NCI-H446 treated with DMSO at 0.1 percent for 48 hours (cell line): Measurements from ENCODE around the gene PCBD2.
"Not testable (repeated sequence)": the region's sequence is repeated elsewhere in the genome, so short reads cannot be mapped to it uniquely, and the experiment has no call there.

Experiments
- DNase-seq: peaks from one replicate; lab custom pipeline; 2025; lab: John Stamatoyannopoulos, UW

The PCBD2 gene

GRCh38 chr5:134904610-134905245 lies at the start of gene PCBD2:
PCBD2 (plus strand) TSS chr5:134905131; CDS start chr5:134905140, 9 bp downstream.
- peak; percentile 74 for DNase-seq

GRCh38 chr5:134856465-134856864 lies 48.5 kb upstream of the PCBD2 start:
- DNase-seq, result not testable (repeated sequence)

GRCh38 chr5:134857401-134857800 lies 47.5 kb upstream of the PCBD2 start:
- DNase-seq, result no peak

- DNase-seq, result no peak
Measured at GRCh38 chr5:134864707-134865106, 40.2 kb upstream of the PCBD2 start.

- DNase-seq, result no peak
Measured at GRCh38 chr5:134873494-134873893, 31.4 kb upstream of the PCBD2 start.

- peak; percentile 66 for DNase-seq
Measured at GRCh38 chr5:134873987-134874830, 30.7 kb upstream of the PCBD2 start, which contains the start of gene TXNDC15. TXNDC15 (plus strand) TSS chr5:134874371; CDS start chr5:134874428, 57 bp downstream.

- DNase-seq, result peak; percentile 42
Measured at GRCh38 chr5:134874831-134875655, 29.9 kb upstream of the PCBD2 start.

GRCh38 chr5:134877159-134877558 lies 27.8 kb upstream of the PCBD2 start:
- no peak for DNase-seq

- no peak for DNase-seq
Measured at GRCh38 chr5:134878403-134878802, 26.5 kb upstream of the PCBD2 start.

- DNase-seq, result no peak
Measured at GRCh38 chr5:134879456-134879855, 25.5 kb upstream of the PCBD2 start.

- DNase-seq, result not testable (repeated sequence)
Measured at GRCh38 chr5:134880937-134881336, 24.0 kb upstream of the PCBD2 start.

- DNase-seq, result not testable (repeated sequence)
Measured at GRCh38 chr5:134881711-134882110, 23.2 kb upstream of the PCBD2 start.

GRCh38 chr5:134887593-134888159 lies 17.3 kb upstream of the PCBD2 start:
- DNase-seq, result no peak

GRCh38 chr5:134889335-134889734 lies 15.6 kb upstream of the PCBD2 start:
- DNase-seq, result no peak

GRCh38 chr5:134891473-134891872 lies 13.5 kb upstream of the PCBD2 start:
- no peak for DNase-seq

GRCh38 chr5:134892282-134892681 lies 12.6 kb upstream of the PCBD2 start:
- DNase-seq, result no peak

- DNase-seq, result no peak
Measured at GRCh38 chr5:134892926-134893325, 12.0 kb upstream of the PCBD2 start.

GRCh38 chr5:134893748-134894505 lies 11.0 kb upstream of the PCBD2 start:
- DNase-seq, result no peak

- no peak for DNase-seq
Measured at GRCh38 chr5:134902071-134902801, 2.7 kb upstream of the PCBD2 start.

GRCh38 chr5:134905246-134905996 lies 490 bp downstream of the PCBD2 start:
- DNase-seq, result peak; percentile 59
